Neural progenitor cell (in vitro differentiated cells): ENCODE measurements around the gene CYBB.

Source experiments
- CTCF ChIP-seq: fragments of 200-600 bp; sonication (generic); IDR thresholded peaks from 2 replicates; pipeline ENCODE4 v1.5.1; 2017; ENCODE audit warnings: antibody characterized with exemption, mild to moderate bottlenecking
- EZH2 ChIP-seq: fragments of 200-600 bp; sonication (generic); IDR thresholded peaks from 2 replicates; pipeline ENCODE4 v1.6.1; 2017; ENCODE audit warnings: antibody characterized with exemption, mild to moderate bottlenecking, moderate library complexity
- EZH2phosphoT487 ChIP-seq: fragments of 200-600 bp; sonication (generic); IDR thresholded peaks from 2 replicates; pipeline ENCODE4 v1.6.1; 2017; ENCODE audit warnings: antibody characterized with exemption

DNA sequence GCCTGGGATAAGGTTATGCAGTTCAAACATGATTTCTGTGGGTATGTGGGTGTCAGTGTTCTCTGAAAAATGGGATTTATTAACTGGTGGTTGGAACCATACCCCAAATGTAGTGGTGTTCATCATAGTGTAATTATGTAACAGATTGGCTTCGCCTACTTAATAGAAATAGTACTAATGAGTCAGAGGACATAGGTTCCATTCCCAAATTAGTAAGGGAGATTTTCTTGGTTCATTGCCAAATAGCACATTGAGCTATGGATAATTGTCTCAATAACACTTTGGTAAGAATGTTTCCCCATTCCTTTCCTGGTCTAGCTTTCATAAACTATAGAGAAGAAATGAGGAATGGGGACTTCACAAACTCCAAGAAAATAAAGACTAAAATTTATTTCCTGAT lies 20.5 kb upstream of the CYBB start:
- no peak for TF ChIP-seq CTCF
- TF ChIP-seq EZH2, result no peak
- TF ChIP-seq EZH2phosphoT487, result no peak
